Esophagus (tissue), 2 donors: ENCODE measurements around the gene ATP5PD. TPM values are rescaled to one million over a fixed set of nuclear protein-coding genes. Genes with fewer than 3 reads are reported as not detected.

Experiments used
- H3K27ac ChIP-seq, 2 donors: one replicate each; pipeline ENCODE4 v1.5.1; 2013; ENCODE audit warnings: low read depth in 2 of 2, mild to moderate bottlenecking in 2 of 2, inconsistent platforms in 1 of 2, low read length in 1 of 2, moderate library complexity in 1 of 2
- H3K27me3 ChIP-seq, 2 donors: one replicate each; pipeline ENCODE4 v1.6.1; 2013; ENCODE audit warnings: low read length in 2 of 2, control low read depth in 1 of 2, mild to moderate bottlenecking in 1 of 2; ENCODE audit not compliant: insufficient read depth in 2 of 2, control insufficient read depth in 1 of 2
- H3K36me3 ChIP-seq, 2 donors: one replicate each; pipeline ENCODE4 v1.6.1; 2013; ENCODE audit warnings: low read length in 1 of 2; ENCODE audit not compliant: control insufficient read depth in 2 of 2, insufficient read depth in 2 of 2
- H3K4me1 ChIP-seq, 2 donors: one replicate each; pipeline ENCODE4 v1.6.1; 2013; ENCODE audit warnings: low read length in 1 of 2; ENCODE audit not compliant: control insufficient read depth in 2 of 2, insufficient read depth in 2 of 2
- H3K4me3 ChIP-seq, 2 donors: one replicate each; pipeline ENCODE4 v1.5.1; 2013; ENCODE audit warnings: low read length in 2 of 2, mild to moderate bottlenecking in 2 of 2, low read depth in 1 of 2, moderate library complexity in 1 of 2
- H3K9me3 ChIP-seq, 2 donors: one replicate each; pipeline ENCODE4 v1.6.1; 2013; ENCODE audit warnings: mild to moderate bottlenecking in 2 of 2, low read depth in 1 of 2, low read length in 1 of 2, moderate library complexity in 1 of 2; ENCODE audit not compliant: control insufficient read depth in 2 of 2, insufficient read depth in 1 of 2
- WGBS, 2 donors: extraction: QIAGEN DNeasy Blood & Tissue Kit; methylation state at CpG; one replicate each; pipeline ENCODE4 v1.1.7; 2013; 5-methylcytosine and 5-hydroxymethylcytosine counted together
- polyA plus RNA-seq, 2 donors: library from polyadenylated mRNA; stranded (reverse); fragments of 200-250 nt; gene quantifications; one replicate each; pipeline ENCODE4 v1.2.3, GENCODE V29; 2013
- donor health status: healthy with polysubstance abuse.
- donor health status: Bipolar disorder and iron deficiency.

The ATP5PD gene
- polyA plus RNA-seq, 2 donors, result 465 to 697 TPM

GRCh38 chr17:75067856-75068255, 21.1 kb upstream of the ATP5PD start:
- H3K9me3 ChIP-seq, result no peaks in the 10 kb centered on the region
- no peak overlapping the region for H3K27ac ChIP-seq
- peaks cover 0 to 4% of the 10 kb centered on the region in 2 donors for H3K4me1 ChIP-seq
- WGBS, 2 donors, result 49 to 51% methylated on average over 4 of the region's 4 CpGs
- H3K27me3 ChIP-seq, result no peaks in the 10 kb centered on the region
- H3K4me3 ChIP-seq, result no peak overlapping the region
- H3K36me3 ChIP-seq, result peaks cover 7 to 14% of the 10 kb centered on the region in 2 donors

- Histone ChIP-seq H3K27me3 (no peaks in the 10 kb centered on the region), H3K4me3 (no peak overlapping the region), H3K36me3 (peaks cover 10 to 21% of the 10 kb centered on the region in 2 donors), H3K9me3 (no peaks in the 10 kb centered on the region), H3K27ac (no peak overlapping the region), H3K4me1 (peaks cover 0 to 4% of the 10 kb centered on the region in 2 donors)
- 71 to 78% methylated on average over 6 of the region's 6 CpGs for WGBS, 2 donors
Observed at GRCh38 chr17:75065562-75066151, 18.9 kb upstream of the ATP5PD start.

GRCh38 chr17:75064867-75065561, 18.2 kb upstream of the ATP5PD start:
- no peak overlapping the region for H3K27ac ChIP-seq
- no peaks in the 10 kb centered on the region for H3K9me3 ChIP-seq
- H3K27me3 ChIP-seq, result no peaks in the 10 kb centered on the region
- H3K4me1 ChIP-seq, result peaks cover 0 to 4% of the 10 kb centered on the region in 2 donors
- peaks cover 10 to 25% of the 10 kb centered on the region in 2 donors for H3K36me3 ChIP-seq
- H3K4me3 ChIP-seq, result no peak overlapping the region
- WGBS, 2 donors, result 91 to 92% methylated on average over 18 of the region's 18 CpGs

- Histone ChIP-seq H3K9me3 (no peaks in the 10 kb centered on the region), H3K4me1 (peaks cover 0 to 5% of the 10 kb centered on the region in 2 donors), H3K4me3 (no peak overlapping the region), H3K36me3 (peaks cover 10 to 28% of the 10 kb centered on the region in 2 donors), H3K27ac (no peak overlapping the region), H3K27me3 (no peaks in the 10 kb centered on the region)
- WGBS, 2 donors, result 87 to 89% methylated on average over 8 of the region's 8 CpGs
Observed at GRCh38 chr17:75064460-75064859, 17.7 kb upstream of the ATP5PD start.

- H3K36me3 ChIP-seq, result peaks cover 10 to 31% of the 10 kb centered on the region in 2 donors
- 90 to 93% methylated on average over 11 of the region's 11 CpGs for WGBS, 2 donors
- no peaks in the 10 kb centered on the region for H3K27me3 ChIP-seq
- no peaks in the 10 kb centered on the region for H3K9me3 ChIP-seq
- H3K4me3 ChIP-seq, result no peak overlapping the region
- H3K27ac ChIP-seq, result no peak overlapping the region
- peaks cover 0 to 7% of the 10 kb centered on the region in 2 donors for H3K4me1 ChIP-seq
Observed at GRCh38 chr17:75064040-75064439, 17.3 kb upstream of the ATP5PD start.

GRCh38 chr17:75063626-75064025, 16.9 kb upstream of the ATP5PD start:
- Histone ChIP-seq H3K4me1 (peaks cover 0 to 7% of the 10 kb centered on the region in 2 donors), H3K36me3 (peaks cover 10 to 31% of the 10 kb centered on the region in 2 donors), H3K27ac (no peak overlapping the region), H3K27me3 (no peaks in the 10 kb centered on the region), H3K4me3 (no peak overlapping the region), H3K9me3 (no peaks in the 10 kb centered on the region)
- WGBS, 2 donors, result 78 to 86% methylated on average over 3 of the region's 3 CpGs

- Histone ChIP-seq H3K27me3 (no peaks in the 10 kb centered on the region), H3K4me1 (peaks cover 0 to 7% of the 10 kb centered on the region in 2 donors), H3K27ac (no peak overlapping the region), H3K9me3 (no peaks in the 10 kb centered on the region), H3K4me3 (no peak overlapping the region), H3K36me3 (peaks cover 10 to 31% of the 10 kb centered on the region in 2 donors)
- WGBS, 2 donors, result 89 to 93% methylated on average over 13 of the region's 13 CpGs
Observed at GRCh38 chr17:75063201-75063600, 16.4 kb upstream of the ATP5PD start.

GRCh38 chr17:75061618-75062017, 14.8 kb upstream of the ATP5PD start:
- no peak overlapping the region for H3K4me3 ChIP-seq
- H3K36me3 ChIP-seq, result peaks cover 10 to 31% of the 10 kb centered on the region in 2 donors
- H3K27ac ChIP-seq, result no peak overlapping the region
- no peaks in the 10 kb centered on the region for H3K9me3 ChIP-seq
- H3K27me3 ChIP-seq, result no peaks in the 10 kb centered on the region
- peaks cover 0 to 3% of the 10 kb centered on the region in 2 donors for H3K4me1 ChIP-seq
- WGBS, 2 donors, result 85 to 87% methylated on average over 8 of the region's 8 CpGs

GRCh38 chr17:75061055-75061438, 14.3 kb upstream of the ATP5PD start:
- Histone ChIP-seq H3K27ac (no peak overlapping the region), H3K4me3 (no peak overlapping the region), H3K9me3 (no peaks in the 10 kb centered on the region), H3K4me1 (peaks cover 0 to 3% of the 10 kb centered on the region in 2 donors), H3K36me3 (peaks cover 10 to 31% of the 10 kb centered on the region in 2 donors), H3K27me3 (no peaks in the 10 kb centered on the region)
- 95 to 97% methylated on average over 10 of the region's 10 CpGs for WGBS, 2 donors
